Mesendoderm (in vitro differentiated cells): ENCODE measurements around the gene TSPAN15.

Source experiments
- DNase-seq: peaks from one replicate; pipeline ENCODE4 v3.0.0; 2013
- H2AK5ac ChIP-seq: 2 replicates; pipeline ENCODE4 v1.6.1; 2013; ENCODE audit warnings: low read length, inconsistent platforms
- H2BK120ac ChIP-seq: 2 replicates; pipeline ENCODE4 v1.6.1; 2013; ENCODE audit warnings: low read depth, mild to moderate bottlenecking, low read length, moderate library complexity, mixed read lengths
- H2BK15ac ChIP-seq: replicated peaks from 2 replicates; pipeline ENCODE4 v1.6.1; 2013; ENCODE audit warnings: low read depth, mild to moderate bottlenecking, moderate library complexity
- H2BK5ac ChIP-seq: 2 replicates; pipeline ENCODE4 v1.6.1; 2013; ENCODE audit warnings: low read length, inconsistent platforms
- H3K18ac ChIP-seq: 2 replicates; pipeline ENCODE4 v1.6.1; 2013; ENCODE audit warnings: mild to moderate bottlenecking, low read length, mixed read lengths
- H3K23ac ChIP-seq: one replicate; pipeline ENCODE4 v1.6.1; 2013; ENCODE audit warnings: low read length
- H3K27ac ChIP-seq: 2 replicates; pipeline ENCODE4 v1.5.1; 2013; ENCODE audit warnings: low read depth, mild to moderate bottlenecking, inconsistent platforms, low read length, moderate library complexity
- H3K27me3 ChIP-seq: 2 replicates; pipeline ENCODE4 v1.6.1; 2013; ENCODE audit warnings: low read length, control low read depth, mild to moderate bottlenecking, inconsistent platforms; ENCODE audit not compliant: insufficient read depth, poor library complexity
- H3K36me3 ChIP-seq: 2 replicates; pipeline ENCODE4 v1.6.1; 2013; ENCODE audit warnings: low read length, inconsistent platforms; ENCODE audit not compliant: control insufficient read depth, insufficient read depth
- H3K4ac ChIP-seq: one replicate; pipeline ENCODE4 v1.6.1; 2013; ENCODE audit warnings: low read depth, mild to moderate bottlenecking, low read length, moderate library complexity
- H3K4me1 ChIP-seq: 2 replicates; pipeline ENCODE4 v1.6.1; 2013; ENCODE audit warnings: low read depth, low read length, inconsistent platforms; ENCODE audit not compliant: control insufficient read depth
- H3K4me2 ChIP-seq: 2 replicates; pipeline ENCODE4 v1.6.1; 2013; ENCODE audit warnings: low read length
- H3K4me3 ChIP-seq: 2 replicates; pipeline ENCODE4 v1.5.1; 2013; ENCODE audit warnings: mild to moderate bottlenecking, low read length
- H3K56ac ChIP-seq: one replicate; pipeline ENCODE4 v1.6.1; 2013; ENCODE audit warnings: low read length
- H3K79me1 ChIP-seq: 2 replicates; pipeline ENCODE4 v1.6.1; 2013; ENCODE audit warnings: low read length, inconsistent platforms
- H3K79me2 ChIP-seq: 2 replicates; pipeline ENCODE4 v1.6.1; 2013; ENCODE audit warnings: mild to moderate bottlenecking, low read length; ENCODE audit not compliant: control insufficient read depth, insufficient read depth
- H3K9ac ChIP-seq: 2 replicates; pipeline ENCODE4 v1.6.1; 2013; ENCODE audit warnings: low read length, inconsistent platforms
- H4K5ac ChIP-seq: one replicate; pipeline ENCODE4 v1.6.1; 2013; ENCODE audit warnings: low read length
- H4K8ac ChIP-seq: one replicate; pipeline ENCODE4 v1.6.1; 2013; ENCODE audit warnings: low read depth, mild to moderate bottlenecking, control low read depth, low read length, moderate library complexity
- WGBS: extraction: QIAGEN DNeasy Blood & Tissue Kit; methylation state at CpG from one replicate; pipeline ENCODE4 v1.1.7; 2013; ENCODE audit warnings: low lambda C conversion rate, missing lambda C conversion rate; ENCODE audit not compliant: insufficient coverage; ENCODE audit errors: extremely low coverage; 5-methylcytosine and 5-hydroxymethylcytosine counted together

The TSPAN15 gene

GRCh38 chr10:69461243-69462025 lies 10.2 kb downstream of the TSPAN15 start:
- Histone ChIP-seq H4K8ac (no peak overlapping the region), H2BK5ac (no peak overlapping the region), H3K79me1 (no peaks in the 10 kb centered on the region), H3K4me3 (no peak overlapping the region), H3K27ac (no peak overlapping the region), H3K9ac (no peak overlapping the region), H3K18ac (no peak overlapping the region), H3K4me1 (no peaks in the 10 kb centered on the region), H3K79me2 (no peaks in the 10 kb centered on the region), H2BK120ac (no peak overlapping the region), H3K56ac (no peak overlapping the region), H2BK15ac (no peak overlapping the region), H3K4me2 (no peak overlapping the region), H3K4ac (no peak overlapping the region), H3K36me3 (no peaks in the 10 kb centered on the region), H2AK5ac (no peak overlapping the region), H4K5ac (no peak overlapping the region), H3K23ac (no peak overlapping the region), H3K27me3 (no peaks in the 10 kb centered on the region)
- no CpG with 5 or more reads among the region's 5 CpGs for WGBS
- DNase-seq: no peak

GRCh38 chr10:69463886-69464285 lies 12.6 kb downstream of the TSPAN15 start:
- Histone ChIP-seq H3K4me3 (no peak overlapping the region), H2AK5ac (no peak overlapping the region), H2BK5ac (no peak overlapping the region), H3K27me3 (no peaks in the 10 kb centered on the region), H2BK15ac (no peak overlapping the region), H3K79me1 (no peaks in the 10 kb centered on the region), H2BK120ac (no peak overlapping the region), H3K9ac (no peak overlapping the region), H3K27ac (no peak overlapping the region), H4K5ac (no peak overlapping the region), H3K4ac (no peak overlapping the region), H3K79me2 (no peaks in the 10 kb centered on the region), H3K56ac (no peak overlapping the region), H3K23ac (no peak overlapping the region), H4K8ac (no peak overlapping the region), H3K36me3 (no peaks in the 10 kb centered on the region), H3K18ac (no peak overlapping the region), H3K4me1 (no peaks in the 10 kb centered on the region), H3K4me2 (no peak overlapping the region)
- no peak for DNase-seq
- WGBS: no CpG with 5 or more reads among the region's 6 CpGs

GRCh38 chr10:69464401-69464800 lies 13.1 kb downstream of the TSPAN15 start:
- Histone ChIP-seq H3K27ac (no peak overlapping the region), H4K8ac (no peak overlapping the region), H3K4ac (no peak overlapping the region), H3K9ac (no peak overlapping the region), H3K27me3 (no peaks in the 10 kb centered on the region), H2BK5ac (no peak overlapping the region), H3K4me2 (no peak overlapping the region), H3K79me2 (no peaks in the 10 kb centered on the region), H3K23ac (no peak overlapping the region), H3K36me3 (no peaks in the 10 kb centered on the region), H2BK120ac (no peak overlapping the region), H3K4me1 (no peaks in the 10 kb centered on the region), H4K5ac (no peak overlapping the region), H3K79me1 (no peaks in the 10 kb centered on the region), H3K56ac (no peak overlapping the region), H2AK5ac (no peak overlapping the region), H3K4me3 (no peak overlapping the region), H2BK15ac (no peak overlapping the region), H3K18ac (no peak overlapping the region)
- DNase-seq: no peak
- no CpG with 5 or more reads among the region's 7 CpGs for WGBS

GRCh38 chr10:69464801-69465401 lies 13.6 kb downstream of the TSPAN15 start:
- no peak overlapping the region for H3K18ac ChIP-seq
- H4K8ac ChIP-seq: no peak overlapping the region
- H3K23ac ChIP-seq: no peak overlapping the region
- no peaks in the 10 kb centered on the region for H3K36me3 ChIP-seq
- H3K4me1 ChIP-seq: no peaks in the 10 kb centered on the region
- no peak overlapping the region for H2BK120ac ChIP-seq
- no peak overlapping the region for H3K4me2 ChIP-seq
- H2AK5ac ChIP-seq: no peak overlapping the region
- DNase-seq: no peak
- no peak overlapping the region for H3K4me3 ChIP-seq
- H3K4ac ChIP-seq: no peak overlapping the region
- no peak overlapping the region for H2BK15ac ChIP-seq
- no peak overlapping the region for H4K5ac ChIP-seq
- H3K9ac ChIP-seq: no peak overlapping the region
- H3K79me2 ChIP-seq: no peaks in the 10 kb centered on the region
- H3K56ac ChIP-seq: no peak overlapping the region
- H3K27ac ChIP-seq: no peak overlapping the region
- no CpG with 5 or more reads among the region's 2 CpGs for WGBS
- H3K27me3 ChIP-seq: no peaks in the 10 kb centered on the region
- H2BK5ac ChIP-seq: no peak overlapping the region
- H3K79me1 ChIP-seq: no peaks in the 10 kb centered on the region

GRCh38 chr10:69465457-69466157 lies 14.3 kb downstream of the TSPAN15 start:
- H2BK5ac ChIP-seq: no peak overlapping the region
- no peaks in the 10 kb centered on the region for H3K79me2 ChIP-seq
- H3K23ac ChIP-seq: no peak overlapping the region
- no peak overlapping the region for H3K9ac ChIP-seq
- no peak overlapping the region for H3K18ac ChIP-seq
- H2BK15ac ChIP-seq: no peak overlapping the region
- no peak overlapping the region for H3K4me3 ChIP-seq
- no peaks in the 10 kb centered on the region for H3K79me1 ChIP-seq
- H2BK120ac ChIP-seq: no peak overlapping the region
- no peaks in the 10 kb centered on the region for H3K4me1 ChIP-seq
- H3K27ac ChIP-seq: no peak overlapping the region
- H4K8ac ChIP-seq: no peak overlapping the region
- H3K27me3 ChIP-seq: no peaks in the 10 kb centered on the region
- H3K4ac ChIP-seq: no peak overlapping the region
- WGBS: no CpG with 5 or more reads among the region's 9 CpGs
- DNase-seq: no peak
- no peak overlapping the region for H2AK5ac ChIP-seq
- no peak overlapping the region for H3K4me2 ChIP-seq
- H3K36me3 ChIP-seq: no peaks in the 10 kb centered on the region
- H4K5ac ChIP-seq: no peak overlapping the region
- H3K56ac ChIP-seq: no peak overlapping the region
